NCI-H1105 (cell line): Measurements from ENCODE around the gene TTYH3.
"Not testable (repeated sequence)": the region's sequence is repeated elsewhere in the genome, so short reads cannot be mapped to it uniquely, and the experiment has no call there.

Experiments used
- DNase-seq: peaks from one replicate; lab custom pipeline; 2025; lab: John Stamatoyannopoulos, UW

The TTYH3 gene

DNA sequence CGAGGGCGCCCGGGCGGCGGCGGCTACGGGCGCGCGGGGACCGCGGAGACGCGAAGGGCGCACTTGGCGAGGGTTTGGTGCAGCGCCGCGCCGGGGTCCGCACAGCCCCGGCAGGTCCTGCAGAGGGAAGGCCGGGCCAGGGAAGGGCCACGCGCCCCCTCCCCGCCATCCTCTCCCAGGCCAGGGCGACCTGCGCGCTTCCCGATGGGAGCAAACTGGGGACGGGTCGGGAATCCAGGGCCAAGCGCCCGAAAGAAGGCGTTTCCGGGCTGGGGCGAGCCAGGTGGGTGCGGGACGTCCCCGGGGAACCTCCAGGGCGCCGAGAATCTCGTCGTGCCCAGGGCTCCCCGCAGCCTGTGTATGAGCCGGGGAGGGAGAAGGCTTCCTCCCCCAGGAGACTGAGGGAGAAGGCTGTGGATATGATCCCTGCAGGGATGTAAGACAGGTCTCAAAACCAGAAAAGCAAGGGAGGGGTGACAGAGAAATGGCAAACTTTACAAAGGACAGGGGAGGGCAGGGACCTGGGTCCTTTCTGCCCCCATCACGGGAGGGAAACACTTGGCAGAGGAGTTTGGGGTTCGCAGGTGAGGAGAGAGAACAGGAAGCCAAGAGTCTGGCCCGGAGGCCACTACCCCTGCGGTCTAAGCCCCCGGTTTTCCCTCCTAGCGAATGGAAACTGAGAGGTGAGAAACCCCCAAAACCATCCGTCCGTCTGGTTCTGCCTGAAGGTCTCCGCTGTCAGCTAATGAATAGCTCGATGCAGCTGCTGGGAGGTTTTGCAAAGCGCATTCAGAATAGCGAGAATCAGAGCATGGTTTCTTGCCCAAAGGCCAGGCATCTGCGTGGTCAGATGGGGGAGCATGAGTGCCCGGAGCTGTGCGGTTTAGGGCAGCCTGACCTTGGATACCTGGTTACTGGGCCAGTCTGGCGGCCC lies 56.9 kb downstream of the TTYH3 start:
- DNase-seq, result no peak

DNA sequence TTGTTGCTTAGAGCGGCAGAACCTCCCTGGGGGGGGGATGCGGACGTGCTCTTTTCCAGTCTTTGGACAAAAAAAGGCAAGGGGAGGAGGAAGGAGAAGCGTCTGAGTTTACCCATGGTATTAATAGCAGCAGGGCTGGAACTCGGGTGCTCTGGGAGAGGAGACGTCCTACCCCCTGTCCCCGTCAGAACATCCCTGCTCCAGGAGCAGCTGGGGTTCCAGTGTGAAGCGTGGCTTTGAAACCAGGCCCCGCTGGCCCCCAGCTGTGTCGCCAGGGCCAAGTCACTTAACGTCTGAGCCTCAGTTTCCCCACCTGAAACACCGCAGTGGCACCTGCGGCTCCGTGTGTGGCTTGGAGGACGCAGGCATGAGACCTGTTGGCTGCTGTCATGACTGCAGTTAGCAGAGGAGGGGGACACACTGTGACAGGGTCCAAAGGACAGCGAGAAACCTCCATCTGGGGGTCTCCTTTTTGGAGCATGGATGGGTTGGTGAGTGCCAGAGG lies 57.6 kb downstream of the TTYH3 start:
- DNase-seq, result no peak

DNA sequence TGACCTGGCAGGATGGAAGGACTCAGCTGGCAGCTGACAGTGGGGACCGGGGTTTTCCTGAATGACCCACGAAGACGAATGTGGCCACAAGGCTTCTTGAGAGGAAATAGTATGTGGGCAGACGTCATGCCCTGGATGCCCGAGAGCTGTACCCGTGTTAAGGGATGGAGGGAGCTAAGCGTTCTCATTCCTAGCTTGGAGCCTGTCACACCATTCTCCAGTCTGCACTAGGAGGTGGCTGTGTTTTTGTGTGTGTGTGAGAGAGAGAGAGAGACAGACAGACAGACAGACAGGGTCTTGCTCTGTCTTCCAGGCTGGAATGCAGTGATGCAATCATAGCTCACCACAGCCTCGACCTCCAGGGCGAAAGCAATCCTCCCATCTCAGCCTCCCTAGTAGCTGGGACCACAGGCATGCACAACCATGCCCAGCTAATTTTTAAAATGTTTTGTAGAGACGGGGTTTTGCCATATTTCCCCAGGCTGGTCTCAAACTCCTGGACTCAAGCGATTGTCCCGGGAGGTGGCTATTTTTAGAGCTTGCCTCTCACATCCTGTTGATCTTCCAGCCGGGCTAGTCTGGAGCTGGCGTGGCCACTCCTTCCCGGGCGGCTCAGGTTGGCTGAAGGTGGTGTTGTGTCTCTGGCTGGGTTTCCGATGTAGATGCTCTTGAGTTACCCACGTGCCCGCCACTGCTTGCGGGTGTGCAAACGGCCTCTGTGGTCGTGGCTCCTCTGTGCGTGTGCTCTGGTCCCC lies 58.3 kb downstream of the TTYH3 start:
- DNase-seq, result no peak

DNA sequence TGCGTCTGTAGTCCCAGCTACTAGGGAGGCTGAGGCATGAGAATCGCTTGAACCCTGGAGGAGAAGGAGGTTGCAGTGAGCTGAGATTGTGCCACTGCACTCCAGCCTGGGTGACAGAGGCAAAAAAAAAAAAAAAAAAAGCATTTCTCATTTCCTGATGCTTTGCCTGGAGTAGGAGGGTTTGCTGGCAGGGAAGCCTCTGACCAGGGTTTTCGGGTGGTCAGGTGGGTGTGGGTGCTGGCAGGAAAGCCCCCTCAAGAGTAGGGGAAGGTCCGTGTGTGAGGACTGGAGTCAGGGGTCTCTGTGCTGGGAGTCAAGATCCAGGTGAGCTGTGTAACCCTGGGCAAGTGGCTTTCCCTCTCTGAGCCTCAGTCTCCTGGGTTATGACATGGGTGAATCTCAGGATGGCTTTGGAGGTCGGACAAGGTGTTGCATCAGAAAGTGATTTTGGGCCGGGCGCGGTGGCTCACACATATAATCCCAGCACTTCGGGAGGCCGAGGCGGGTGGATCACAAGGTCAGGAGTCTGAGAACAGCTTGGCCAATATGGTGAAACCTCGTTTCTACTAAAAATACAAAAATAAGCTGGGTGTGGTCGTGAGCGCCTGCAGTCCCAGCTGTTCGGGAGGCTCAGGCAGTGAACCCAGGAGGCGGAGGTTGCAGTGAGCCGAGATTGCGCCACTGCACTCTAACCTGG lies 59.4 kb downstream of the TTYH3 start:
- DNase-seq, result no peak

DNA sequence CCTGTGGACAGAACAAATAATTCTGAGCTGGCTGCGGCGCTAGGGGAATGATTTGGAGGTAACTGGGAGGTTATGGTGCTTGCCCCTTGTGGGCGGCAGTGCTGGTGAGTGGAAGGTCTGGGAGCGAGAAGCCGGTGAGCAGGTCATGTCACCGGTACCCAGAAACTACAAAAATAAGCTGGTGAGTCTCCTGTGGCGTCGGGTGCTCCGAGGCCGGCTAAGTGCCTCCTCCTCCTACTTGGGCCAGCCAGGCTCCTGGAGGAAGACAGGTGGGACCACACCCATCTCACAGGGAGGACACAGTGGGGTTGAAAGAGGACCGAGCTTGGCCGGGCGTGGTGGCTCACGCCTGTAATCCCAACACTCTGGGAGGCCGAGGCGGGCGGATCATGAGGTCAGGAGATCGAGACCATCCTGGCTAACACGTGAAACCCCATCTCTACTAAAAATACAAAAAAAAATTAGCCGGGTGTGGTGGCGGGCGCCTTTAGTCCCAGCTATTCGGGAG lies 60.2 kb downstream of the TTYH3 start:
- not testable (repeated sequence) for DNase-seq

DNA sequence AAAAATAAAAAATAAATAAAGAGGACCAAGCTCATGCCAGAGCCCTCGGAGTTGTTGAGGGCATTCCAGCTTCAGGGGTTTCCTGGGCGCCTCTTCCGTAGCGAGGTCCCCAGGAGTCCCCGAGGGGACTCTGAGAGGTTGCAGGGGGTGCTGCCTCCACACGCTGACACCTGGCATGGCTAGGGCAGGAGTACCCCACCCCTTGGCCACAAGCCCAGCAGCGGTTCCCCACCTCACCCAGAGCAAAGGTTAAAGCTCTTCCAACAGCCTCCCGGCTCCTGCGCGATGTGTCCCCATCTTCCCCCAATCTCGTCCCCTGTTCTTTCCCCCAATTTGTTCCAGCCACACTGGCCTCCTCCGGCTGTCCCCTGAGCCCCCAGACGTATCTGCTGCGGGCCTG lies 60.8 kb downstream of the TTYH3 start:
- DNase-seq, result no peak

DNA sequence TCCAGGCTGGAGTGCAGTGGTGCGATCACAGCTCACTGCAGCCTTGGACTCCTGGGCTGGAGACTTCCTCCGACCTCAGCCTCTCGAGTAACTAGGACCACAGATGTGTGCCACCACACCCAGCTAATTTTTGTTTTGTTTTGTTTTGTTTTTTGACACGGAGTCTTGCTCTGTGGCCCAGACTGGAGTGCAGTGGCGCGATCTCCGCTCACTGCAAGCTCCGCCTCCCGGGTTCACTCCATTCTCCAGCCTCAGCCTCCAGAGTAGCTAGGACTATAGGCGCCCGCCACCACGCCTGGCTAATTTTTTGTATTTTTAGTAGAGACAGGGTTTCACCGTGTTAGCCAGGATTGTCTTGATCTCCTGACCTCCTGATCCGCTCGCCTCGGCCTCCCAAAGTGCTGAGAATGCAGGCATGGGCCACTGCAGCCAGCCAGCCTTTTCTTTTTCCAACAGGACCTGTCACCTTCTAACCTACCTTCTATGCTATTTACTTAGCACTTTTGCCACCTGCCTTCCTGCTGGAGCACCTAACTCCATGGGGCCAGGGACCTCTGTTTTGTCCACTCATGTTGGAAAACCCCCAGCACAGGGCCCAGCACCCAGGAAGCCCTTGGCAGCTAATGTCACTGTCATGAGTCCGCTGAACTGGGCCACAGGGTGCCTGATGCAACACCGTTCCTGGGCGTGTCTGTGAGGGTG lies 61.8 kb downstream of the TTYH3 start:
- DNase-seq, result not testable (repeated sequence)

DNA sequence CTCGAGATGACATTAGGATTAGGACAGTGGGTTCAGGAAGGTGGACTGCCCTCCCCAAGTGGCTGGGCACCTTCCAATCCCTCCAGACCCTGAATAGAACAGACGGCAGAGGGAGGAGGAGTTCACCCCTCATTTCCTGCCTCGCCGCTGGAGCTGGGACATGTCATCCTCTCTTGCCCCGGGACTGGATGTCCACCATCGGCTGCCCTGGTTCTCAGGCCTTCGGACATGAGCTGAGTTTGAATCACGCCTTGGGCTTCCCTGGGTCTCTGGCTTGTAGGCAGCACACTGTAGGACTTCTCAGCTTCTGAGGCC lies 62.3 kb downstream of the TTYH3 start:
- DNase-seq, result not testable (repeated sequence)

DNA sequence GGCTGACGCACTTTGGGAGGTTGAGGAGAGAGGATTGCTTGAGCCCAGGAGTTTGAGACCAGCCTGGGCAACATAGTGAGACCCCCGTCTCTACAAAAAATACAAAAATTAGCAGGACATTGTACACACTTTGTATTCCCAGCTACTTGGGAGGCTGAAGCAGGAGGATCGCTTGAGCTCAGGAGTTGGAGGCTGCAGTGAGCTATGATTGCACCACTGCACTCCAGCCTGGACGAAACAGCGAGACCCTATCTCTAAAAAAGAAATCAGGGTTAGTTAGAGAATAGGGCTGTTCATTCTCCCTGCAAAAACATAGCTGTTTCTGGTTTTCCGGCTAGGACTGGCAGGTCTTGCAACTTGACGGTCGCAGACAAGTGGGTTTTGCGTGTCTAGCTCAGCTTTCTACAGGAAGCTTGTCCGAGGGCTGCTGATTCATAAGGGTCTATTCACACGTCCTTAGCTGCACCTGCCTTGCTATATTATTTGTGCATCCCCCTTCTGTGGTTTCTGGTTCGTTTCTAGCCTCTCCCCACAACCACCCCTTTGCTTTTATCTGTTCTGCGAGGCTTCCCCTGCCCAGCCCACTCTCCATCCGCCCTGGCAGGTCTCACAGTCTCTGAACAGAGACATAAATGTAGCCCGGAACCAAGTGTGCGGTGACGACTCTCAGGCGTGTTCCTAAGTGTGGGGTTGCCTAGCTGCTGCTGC lies 66.9 kb downstream of the TTYH3 start:
- DNase-seq, result no peak

DNA sequence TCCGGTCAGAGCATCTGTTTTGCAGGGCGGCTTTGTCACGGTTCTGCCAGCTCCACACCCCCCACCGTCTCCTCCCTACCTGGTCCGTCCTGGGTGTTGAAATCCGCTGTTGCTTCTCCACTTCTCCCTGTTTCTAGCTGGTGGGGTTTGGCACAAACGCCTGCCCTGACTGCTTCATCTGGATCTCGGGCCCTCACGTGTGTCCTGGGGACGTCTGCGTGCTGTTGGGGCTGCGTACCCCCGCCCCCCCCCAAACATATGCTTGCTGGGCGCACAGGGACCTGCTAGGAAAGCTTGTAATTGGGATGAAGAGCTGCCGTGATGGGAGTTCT lies 67.5 kb downstream of the TTYH3 start:
- DNase-seq, result no peak

DNA sequence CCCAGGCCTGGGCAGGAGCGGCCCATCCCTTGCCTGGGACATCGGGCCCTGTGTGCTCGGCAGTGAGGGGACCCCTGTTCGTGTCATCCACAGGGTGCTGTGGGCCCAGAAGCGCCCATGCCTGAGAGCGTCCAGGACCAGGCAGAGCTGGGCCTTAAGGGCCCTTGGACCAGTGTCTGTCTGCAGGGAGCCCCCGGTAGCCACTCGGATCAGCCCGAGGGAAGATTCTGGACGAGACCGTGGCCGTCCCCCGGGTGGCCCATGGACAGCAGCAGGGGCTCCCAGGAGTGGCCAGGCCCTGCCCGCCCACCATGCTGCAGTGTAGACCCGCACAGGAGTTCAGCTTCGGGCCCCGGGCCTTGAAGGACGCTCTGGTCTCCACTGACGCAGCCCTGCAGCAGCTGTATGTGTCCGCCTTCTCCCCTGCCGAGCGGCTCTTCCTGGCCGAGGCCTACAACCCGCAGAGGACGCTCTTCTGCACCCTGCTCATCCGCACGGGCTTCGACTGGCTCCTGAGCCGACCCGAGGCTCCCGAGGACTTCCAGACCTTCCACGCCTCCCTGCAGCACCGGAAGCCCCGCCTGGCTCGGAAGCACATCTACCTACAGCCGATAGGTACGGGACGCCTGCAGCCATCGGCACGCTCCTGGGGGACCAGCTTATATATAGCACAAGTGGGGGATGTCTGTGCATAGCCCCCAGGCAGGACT lies 68.5 kb downstream of the TTYH3 start:
- DNase-seq, result no peak

DNA sequence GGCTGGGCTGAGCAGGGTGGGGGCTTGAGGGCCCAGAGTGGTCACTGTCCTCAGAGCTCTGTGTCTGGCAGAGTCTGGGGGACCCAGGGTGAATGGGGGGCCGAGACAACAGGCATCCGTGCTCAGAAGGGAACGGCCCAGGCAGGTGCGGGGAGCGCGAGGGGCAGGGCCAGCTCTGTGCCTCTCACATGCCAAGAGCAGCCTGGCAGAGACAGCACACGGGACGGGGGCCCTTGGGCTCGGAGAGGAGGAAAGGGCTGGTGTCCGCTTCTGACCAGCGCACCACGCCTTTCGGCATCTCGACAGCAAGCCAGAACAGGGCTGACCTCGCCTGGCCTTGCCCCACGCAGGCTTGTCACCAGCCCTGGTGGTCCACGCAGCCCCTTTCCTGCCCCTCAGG lies 69.6 kb downstream of the TTYH3 start:
- no peak for DNase-seq

DNA sequence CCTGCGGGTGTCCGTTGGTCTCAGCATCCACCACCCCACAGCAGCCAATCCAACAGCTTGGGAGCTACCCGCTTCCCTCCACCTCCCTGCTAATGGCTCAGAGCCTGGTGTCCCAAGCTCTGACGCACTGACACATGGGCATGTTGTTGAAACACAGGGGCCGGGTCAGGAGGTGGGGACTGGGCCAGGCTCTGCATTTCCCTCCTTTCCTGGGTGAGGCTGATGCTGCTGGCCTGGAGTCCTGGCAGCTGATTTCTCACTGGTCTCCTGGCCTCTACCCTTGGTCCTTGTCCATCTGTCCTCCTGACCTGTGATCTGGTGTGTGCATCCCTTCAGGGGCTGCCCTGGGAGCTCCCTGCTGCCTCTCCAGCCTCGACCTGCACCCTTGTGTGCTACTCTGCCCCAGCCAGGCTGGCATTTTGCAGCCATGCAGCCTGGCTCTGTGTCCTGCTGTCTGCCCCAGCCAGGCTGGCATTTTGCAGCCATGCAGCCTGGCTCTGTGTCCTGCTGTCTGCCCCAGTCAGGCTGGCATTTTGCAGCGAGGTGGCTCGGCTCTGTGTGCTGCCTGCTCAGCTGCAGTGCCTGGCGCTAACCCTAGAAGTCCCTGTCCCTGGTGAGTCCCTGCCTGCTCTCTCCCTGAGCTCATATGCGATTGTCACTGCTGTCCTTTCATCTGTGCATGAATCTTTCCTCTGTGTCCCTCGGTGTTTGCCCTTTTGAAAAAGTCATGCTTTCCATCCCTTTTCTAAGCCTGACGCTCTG lies 70.2 kb downstream of the TTYH3 start:
- no peak for DNase-seq

DNA sequence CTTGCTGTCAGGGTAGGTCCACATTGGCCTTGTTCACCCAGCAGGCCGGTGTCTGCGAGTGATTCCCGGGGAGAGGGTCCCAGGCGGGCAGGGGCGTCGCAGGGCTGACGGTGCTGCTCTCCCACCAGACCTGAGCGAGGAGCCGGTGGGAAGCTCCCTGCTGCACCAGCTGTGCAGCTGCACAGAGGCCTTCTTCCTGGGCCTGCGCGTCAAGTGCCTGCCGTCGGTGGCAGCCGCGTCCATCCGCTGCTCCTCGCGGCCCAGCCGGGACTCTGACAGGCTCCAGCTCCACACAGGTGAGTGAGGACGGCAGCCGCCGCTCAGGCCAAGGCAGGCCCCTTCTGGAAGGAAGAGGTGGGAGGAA lies 70.8 kb downstream of the TTYH3 start:
- DNase-seq, result no peak

DNA sequence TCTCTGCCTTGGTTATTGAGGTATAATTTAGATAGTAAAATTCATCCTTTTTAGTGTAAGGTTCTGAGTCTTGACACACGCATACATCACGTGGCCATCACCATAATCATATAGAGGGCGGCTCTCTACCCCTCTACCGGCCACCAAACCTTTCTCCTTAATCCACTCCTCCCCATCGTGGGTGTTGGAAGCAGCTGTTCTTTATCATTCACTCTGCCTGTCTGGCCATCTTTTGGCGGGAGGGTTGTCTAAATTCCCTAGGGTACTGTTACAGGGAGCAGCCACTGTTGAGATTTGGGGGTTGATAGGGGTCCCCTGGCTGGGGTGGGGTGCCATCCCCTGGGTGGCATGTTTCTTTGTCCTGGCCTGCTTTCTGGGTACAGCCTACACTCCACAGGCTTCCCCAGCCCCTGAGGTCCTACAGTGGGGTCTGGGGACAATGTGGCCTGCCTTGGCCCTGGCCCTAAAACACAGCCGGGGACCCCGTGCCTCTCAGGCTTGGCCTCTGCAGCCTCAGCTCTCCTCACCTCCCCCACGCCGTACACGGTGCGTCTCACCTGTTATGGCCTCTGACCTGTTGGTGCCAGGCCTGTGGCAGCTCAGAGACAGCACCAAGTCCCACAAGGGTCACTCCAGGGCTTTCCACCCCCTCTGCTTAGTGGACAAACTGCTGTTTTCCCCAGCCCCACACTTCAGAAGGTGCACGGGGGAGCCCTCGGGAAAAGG lies 73.7 kb downstream of the TTYH3 start:
- no peak for DNase-seq

DNA sequence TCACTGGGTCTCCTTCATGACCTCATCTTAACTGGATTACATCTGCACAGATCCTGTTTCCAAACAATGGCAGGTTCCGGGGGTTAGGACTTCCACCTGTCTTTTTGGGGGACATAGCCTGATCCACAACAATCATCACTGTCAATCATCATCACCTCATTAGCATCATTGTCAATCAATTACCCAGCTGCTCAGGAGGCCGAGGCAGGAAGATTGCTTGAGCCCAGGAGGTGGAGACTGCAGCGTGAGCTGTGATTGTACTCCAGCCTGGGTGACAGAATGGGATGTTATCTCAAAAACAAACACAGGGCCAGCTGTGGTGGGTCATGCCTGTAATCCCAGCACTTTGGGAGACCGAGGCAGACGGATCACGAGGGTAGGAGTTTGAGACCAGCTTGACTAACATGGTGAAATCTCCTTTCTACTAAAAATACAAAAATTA lies 74.9 kb downstream of the TTYH3 start:
- DNase-seq, result no peak

DNA sequence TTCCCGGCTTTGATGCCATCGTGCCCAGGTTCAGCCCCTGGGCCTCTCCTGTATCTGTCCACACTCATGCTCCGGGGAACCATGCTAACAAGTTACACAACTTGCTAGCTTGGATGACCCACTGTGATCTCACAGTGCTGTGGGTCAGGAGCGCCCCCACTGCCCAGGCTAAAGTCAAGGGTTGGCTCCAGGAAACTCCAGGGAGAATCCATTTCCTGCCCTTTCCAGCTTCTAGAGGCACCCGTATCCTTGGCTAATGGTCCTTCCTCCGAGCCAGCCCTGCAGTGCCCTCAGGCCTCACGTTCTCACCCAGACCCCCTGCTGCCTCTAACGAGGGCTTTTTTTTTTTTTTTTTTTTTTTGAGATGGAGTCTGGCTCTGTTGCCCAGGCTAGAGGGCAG lies 75.7 kb downstream of the TTYH3 start:
- DNase-seq, result no peak

DNA sequence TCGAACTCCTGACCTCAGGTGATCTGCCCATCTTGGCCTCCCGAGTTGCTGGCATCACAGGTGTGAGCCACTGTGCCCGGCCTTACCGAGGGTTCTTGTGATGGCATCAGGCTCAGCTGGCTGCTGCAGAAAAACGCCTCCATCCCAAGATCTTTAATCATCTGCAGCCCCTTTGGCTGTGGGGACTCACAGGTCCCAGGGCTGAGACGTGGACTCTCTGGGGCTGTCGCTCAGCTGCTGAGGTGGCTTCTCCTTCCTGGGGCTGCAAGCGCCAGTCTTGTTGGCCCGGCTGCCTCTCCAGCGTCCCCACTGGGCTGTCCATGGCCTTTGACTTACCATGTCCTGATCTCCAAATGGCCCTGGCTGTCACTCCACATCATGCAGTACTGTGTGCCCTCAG lies 76.3 kb downstream of the TTYH3 start:
- no peak for DNase-seq
